Gastroesophageal sphincter (tissue), 4 donors: ENCODE results near the gene RNLS. TPM values are rescaled to one million over a fixed set of nuclear protein-coding genes. Genes with fewer than 3 reads are reported as not detected.

Experiments used
- ATAC-seq: fragments of 150-250 bp; one replicate; pipeline ENCODE4 v1.9.1; 2016; ENCODE audit warnings: mild to moderate bottlenecking, moderate library complexity
- H3K27ac ChIP-seq, 4 donors: fragments of 200-600 bp; sonication (generic) in 3 of 4; 1 replicate in 3 of 4; 2 replicates in 1 of 4; pipeline ENCODE4 v1.5.1; 2016 to 2019
- H3K27me3 ChIP-seq: fragments of 200-600 bp; sonication (generic); one replicate; pipeline ENCODE4 v1.5.1; 2019
- H3K36me3 ChIP-seq, 2 donors: fragments of 200-600 bp; sonication (generic); one replicate each; pipeline ENCODE4 v1.5.1; 2019; ENCODE audit warnings: control low read depth in 1 of 2
- H3K4me1 ChIP-seq, 3 donors: fragments of 200-600 bp; sonication (generic); 1 replicate in 2 of 3; 2 replicates in 1 of 3; pipeline ENCODE4 v1.5.1; 2016 to 2019; ENCODE audit warnings: control low read depth in 2 of 3
- H3K4me3 ChIP-seq, 2 donors: fragments of 200-600 bp; sonication (generic); one replicate each; pipeline ENCODE4 v1.5.1; 2019; ENCODE audit warnings: mild to moderate bottlenecking in 1 of 2, moderate library complexity in 1 of 2
- H3K9me3 ChIP-seq, 3 donors: fragments of 200-600 bp; sonication (generic); one replicate each; pipeline ENCODE4 v1.5.1; 2017 to 2019; ENCODE audit warnings: control low read depth in 2 of 3
- CTCF ChIP-seq, 4 experiments: fragments of 200-600 bp in 2 of 4; fragments of 450-650 bp in 2 of 4; sonication (generic) in 1 of 4; IDR thresholded peaks; one replicate each; pipeline ENCODE4 v1.5.1; 2017 to 2019; ENCODE audit warnings: antibody characterized with exemption in 4 of 4, mild to moderate bottlenecking in 2 of 4, moderate library complexity in 2 of 4
- EP300 ChIP-seq: sonication (generic); formaldehyde crosslinking; IDR thresholded peaks from one replicate; pipeline ENCODE4 v1.6.1; 2017; ENCODE audit warnings: antibody characterized with exemption, mild to moderate bottlenecking
- POLR2A ChIP-seq, 2 donors: fragments of 450-650 bp; IDR thresholded peaks; one replicate each; pipeline ENCODE4 v1.6.1; 2017; ENCODE audit warnings: antibody characterized with exemption in 2 of 2, mild to moderate bottlenecking in 2 of 2, moderate library complexity in 1 of 2
- POLR2AphosphoS5 ChIP-seq: sonication (generic); formaldehyde crosslinking; IDR thresholded peaks from one replicate; pipeline ENCODE4 v1.6.1; 2017; ENCODE audit warnings: antibody characterized with exemption
- WGBS, 2 donors: methylation state at CpG; one replicate each; pipeline ENCODE4 v1.1.5; 2018; ENCODE audit warnings: low coverage in 1 of 2; 5-methylcytosine and 5-hydroxymethylcytosine counted together
- total RNA-seq, 4 donors: library from RNA; depleted of rRNA; stranded (reverse); fragments of >200 nt; gene quantifications; one replicate each; pipeline ENCODE4 v1.1.0, GENCODE V29; 2016

Gene RNLS
- total RNA-seq, 4 donors from 2014 or later, result 9.4 to 25.1 (median 15.3) TPM

- Histone ChIP-seq H3K4me3 (no peak overlapping the region), H3K27ac (no peak overlapping the region), H3K4me1 (no peaks in the 10 kb centered on the region), H3K9me3 (no peaks in the 10 kb centered on the region), H3K36me3 (no peaks in the 10 kb centered on the region), H3K27me3 (no peaks in the 10 kb centered on the region)
- WGBS, 2 donors, result 94 to 100% methylated on average over 2 of the region's 2 CpGs
- TF ChIP-seq EP300 (no peak), CTCF (IDR thresholded peaks at IDR 0.05) (no peak)
- ATAC-seq, result no peak
Measured at GRCh38 chr10:88544140-88544870, 38.8 kb downstream of the RNLS start.

GRCh38 chr10:88542522-88542921 is 40.6 kb downstream of the RNLS start:
- no peaks in the 10 kb centered on the region for H3K4me1 ChIP-seq
- no peak for ATAC-seq
- H3K36me3 ChIP-seq, result no peaks in the 10 kb centered on the region
- H3K9me3 ChIP-seq, result no peaks in the 10 kb centered on the region
- H3K27ac ChIP-seq, result no peak overlapping the region
- no peak overlapping the region for H3K4me3 ChIP-seq
- no peaks in the 10 kb centered on the region for H3K27me3 ChIP-seq
- WGBS, 2 donors, result 63 to 82% methylated on average over 3 to 4 of the region's 4 CpGs
- TF ChIP-seq POLR2A (IDR thresholded peaks at IDR 0.05) (no peak), CTCF (IDR thresholded peaks at IDR 0.05) (no peak), POLR2AphosphoS5 (no peak), EP300 (no peak)

DNA sequence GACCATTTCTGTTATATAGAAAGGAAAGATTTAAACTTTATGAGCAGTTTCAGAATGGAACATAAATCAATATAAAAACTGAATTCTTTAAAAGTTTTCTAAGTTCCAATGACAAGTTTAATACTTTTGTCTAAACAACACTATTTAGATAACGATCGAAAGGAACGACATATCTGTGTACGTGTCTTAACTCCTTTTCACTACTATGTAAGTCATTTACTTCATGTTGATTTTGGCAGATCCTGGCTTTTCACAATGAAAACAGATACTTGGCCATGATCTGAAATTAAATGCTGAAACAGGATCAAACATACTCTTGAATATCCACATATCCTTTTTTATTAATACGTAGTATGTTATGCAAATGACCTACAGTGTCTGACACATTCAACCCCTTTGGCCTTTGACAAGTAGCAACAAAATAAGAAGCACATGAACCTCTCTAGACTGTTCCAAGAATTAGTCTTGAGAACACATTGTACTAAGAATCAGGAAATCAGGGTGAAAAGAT is 41.9 kb downstream of the RNLS start:
- WGBS, 2 donors, result 61 to 66% methylated on average over 5 of the region's 5 CpGs
- peak; percentile 57 for ATAC-seq
- no peaks in the 10 kb centered on the region for H3K9me3 ChIP-seq
- no peaks in the 10 kb centered on the region for H3K4me1 ChIP-seq
- H3K36me3 ChIP-seq, result no peaks in the 10 kb centered on the region
- peak overlapping the region in 2 of 4 donors; percentile 27 to 52 for H3K27ac ChIP-seq
- H3K4me3 ChIP-seq, result no peak overlapping the region
- H3K27me3 ChIP-seq, result no peaks in the 10 kb centered on the region
- TF ChIP-seq POLR2A (IDR thresholded peaks at IDR 0.05) (no peak), CTCF (IDR thresholded peaks at IDR 0.05) (no peak), POLR2AphosphoS5 (peak; percentile 41), EP300 (no peak)

DNA sequence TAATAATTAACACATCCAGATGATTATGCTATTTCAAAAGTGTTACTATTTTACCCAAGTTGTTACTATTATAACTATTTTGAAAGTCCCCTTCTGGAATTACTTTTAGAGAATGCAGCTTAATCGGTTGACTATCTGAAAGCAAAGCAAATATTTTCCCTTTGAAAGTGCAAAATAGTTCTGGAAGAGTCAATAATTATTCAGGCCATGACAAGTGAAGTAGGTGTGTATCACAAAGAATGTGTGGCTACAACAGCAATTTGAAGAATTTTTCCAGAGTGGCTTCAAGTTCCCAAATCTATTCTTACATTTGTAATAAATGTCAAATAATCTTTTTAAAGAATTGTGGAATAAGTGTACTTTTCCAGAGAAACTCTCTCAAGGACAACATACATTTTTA is 42.8 kb downstream of the RNLS start:
- Histone ChIP-seq H3K27ac (no peak overlapping the region), H3K36me3 (no peaks in the 10 kb centered on the region), H3K4me3 (no peak overlapping the region), H3K27me3 (no peaks in the 10 kb centered on the region), H3K4me1 (no peaks in the 10 kb centered on the region), H3K9me3 (no peaks in the 10 kb centered on the region)
- TF ChIP-seq CTCF (IDR thresholded peaks at IDR 0.05) (no peak), POLR2A (IDR thresholded peaks at IDR 0.05) (no peak), EP300 (no peak), POLR2AphosphoS5 (no peak)
- no peak for ATAC-seq
- 67 to 87% methylated on average over 1 of the region's 1 CpG for WGBS, 2 donors

- H3K4me1 ChIP-seq, result no peaks in the 10 kb centered on the region
- no peak overlapping the region for H3K4me3 ChIP-seq
- TF ChIP-seq CTCF (IDR thresholded peaks at IDR 0.05), result no peak
- TF ChIP-seq POLR2A (IDR thresholded peaks at IDR 0.05), result no peak
- TF ChIP-seq EP300, result no peak
- peak; percentile 62 for TF ChIP-seq POLR2AphosphoS5
- H3K36me3 ChIP-seq, result no peaks in the 10 kb centered on the region
- no peaks in the 10 kb centered on the region for H3K27me3 ChIP-seq
- ATAC-seq, result peak; percentile 82
- WGBS, 2 donors, result 6 to 16% methylated on average over 2 of the region's 2 CpGs
- H3K27ac ChIP-seq, result peak overlapping the region in 1 of 4 donors; percentile 25
- H3K9me3 ChIP-seq, result no peaks in the 10 kb centered on the region
Measured at GRCh38 chr10:88538048-88538447, 45.1 kb downstream of the RNLS start.
